Esophagus squamous epithelium (tissue), 4 donors: Measurements from ENCODE around the gene TMEM51.

Source experiments
- CTCF ChIP-seq, 6 experiments: fragments of 450-650 bp in 4 of 6; fragments of 200-600 bp in 2 of 6; sonication (generic) in 2 of 6; IDR thresholded peaks; one replicate each; pipeline ENCODE4 v1.5.1; 2016 to 2019; ENCODE audit warnings: antibody characterized with exemption in 6 of 6, mild to moderate bottlenecking in 4 of 6, moderate library complexity in 4 of 6
- POLR2A ChIP-seq, 4 donors: fragments of 450-650 bp; IDR thresholded peaks; one replicate each; pipeline ENCODE4 v1.6.1; 2017; ENCODE audit warnings: antibody characterized with exemption in 4 of 4, mild to moderate bottlenecking in 4 of 4, moderate library complexity in 3 of 4

GRCh38 chr1:15218287-15219279 lies 65.0 kb downstream of the TMEM51 start:
- TF ChIP-seq POLR2A (IDR thresholded peaks at IDR 0.05) (no peak), CTCF (IDR thresholded peaks at IDR 0.05) (no peak)
